ENCODE measurements around the gene CSMD2.

- TF ChIP-seq CTCF (IDR thresholded peaks at IDR 0.05): no peak
- no peak for TF ChIP-seq POLR2AphosphoS5 (IDR thresholded peaks at IDR 0.05)
These were observed 452.8 kb downstream of the CSMD2 start for GRCh38 chr1:33712186-33712585.

All from upper lobe of left lung (tissue), 4 donors.